ENCODE data around the gene TARS2.

DNA sequence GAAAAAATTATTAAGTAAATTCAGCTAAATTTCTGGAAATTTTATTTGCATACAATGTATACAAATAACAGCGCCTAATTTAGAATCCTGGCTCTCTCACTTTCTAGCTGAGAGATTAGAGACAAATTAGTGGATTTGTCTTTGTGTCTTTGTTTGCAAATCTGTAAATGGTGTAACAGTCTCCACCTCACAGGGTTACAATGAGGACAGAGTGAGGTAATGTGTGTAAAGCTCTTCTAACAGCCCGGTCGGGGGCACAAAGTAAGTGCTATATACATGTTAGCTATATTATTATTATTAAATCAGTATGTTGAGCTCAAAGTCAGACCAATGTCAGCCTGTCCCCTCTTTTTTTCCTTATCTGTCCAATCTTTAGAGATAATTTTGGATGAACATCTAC is 57.0 kb downstream of the TARS2 start:
- TF ChIP-seq EP300 (IDR thresholded peaks at IDR 0.05) (no peak), CTCF (IDR thresholded peaks at IDR 0.05) (no peak), POLR2A (IDR thresholded peaks at IDR 0.05) (no peak), POLR2AphosphoS5 (IDR thresholded peaks at IDR 0.05) (no peak)

Data from upper lobe of left lung (tissue), 4 donors.